BJ (cell line): ENCODE data around the gene RAB43. TPM values are rescaled to one million over a fixed set of nuclear protein-coding genes. Genes with fewer than 3 reads are reported as not detected.
"Not testable (repeated sequence)": the region's sequence is repeated elsewhere in the genome, so short reads cannot be mapped to it uniquely, and the experiment has no call there.

Source experiments
- CTCF ChIA-PET: fragments of 350-600 bp; formaldehyde crosslinking; extraction: SDS; loops from one replicate; lab custom pipeline; 2021; ENCODE audit warnings: antibody characterized with exemption, inconsistent platforms; lab: Yijun Ruan, JAX
- POLR2A ChIA-PET: fragments of 300-600 bp; sonication (Branson Sonifier 250); formaldehyde crosslinking; extraction: SDS; loops from one replicate; lab custom pipeline; 2021; ENCODE audit warnings: antibody characterized with exemption; lab: Charles Lee
- DNase-seq: peaks from one replicate; pipeline ENCODE4 v3.0.0-alpha.2; 2011; ENCODE audit warnings: low read depth
- H3K27me3 ChIP-seq: 2 replicates; pipeline ENCODE4 v1.6.0; 2011; ENCODE audit warnings: low read length; ENCODE audit not compliant: control insufficient read depth, insufficient read depth
- H3K36me3 ChIP-seq: 2 replicates; pipeline ENCODE4 v1.5.1; 2011; ENCODE audit warnings: low read length; ENCODE audit not compliant: control insufficient read depth, insufficient read depth
- H3K4me3 ChIP-seq: 2 replicates; pipeline ENCODE4 v1.5.1; 2011; ENCODE audit warnings: low read depth, mild to moderate bottlenecking, control low read depth, low read length
- polyA plus RNA-seq: library from polyadenylated mRNA; depleted of rRNA; stranded (reverse); fragments of >200 nt; gene quantifications from 2 replicates; pipeline ENCODE4 v1.2.3, GENCODE V29; 2011
- TF ChIP-seq, protein P1 (sequence below): IDR thresholded peaks from 2 replicates; pipeline ENCODE4 v1.5.1; 2011; ENCODE audit warnings: low read depth, mild to moderate bottlenecking, control low read depth, inconsistent platforms, low read length, moderate library complexity; ENCODE audit not compliant: insufficient read depth

RAB43 gene
- polyA plus RNA-seq, 1 experiment, result 16.1 TPM

DNA sequence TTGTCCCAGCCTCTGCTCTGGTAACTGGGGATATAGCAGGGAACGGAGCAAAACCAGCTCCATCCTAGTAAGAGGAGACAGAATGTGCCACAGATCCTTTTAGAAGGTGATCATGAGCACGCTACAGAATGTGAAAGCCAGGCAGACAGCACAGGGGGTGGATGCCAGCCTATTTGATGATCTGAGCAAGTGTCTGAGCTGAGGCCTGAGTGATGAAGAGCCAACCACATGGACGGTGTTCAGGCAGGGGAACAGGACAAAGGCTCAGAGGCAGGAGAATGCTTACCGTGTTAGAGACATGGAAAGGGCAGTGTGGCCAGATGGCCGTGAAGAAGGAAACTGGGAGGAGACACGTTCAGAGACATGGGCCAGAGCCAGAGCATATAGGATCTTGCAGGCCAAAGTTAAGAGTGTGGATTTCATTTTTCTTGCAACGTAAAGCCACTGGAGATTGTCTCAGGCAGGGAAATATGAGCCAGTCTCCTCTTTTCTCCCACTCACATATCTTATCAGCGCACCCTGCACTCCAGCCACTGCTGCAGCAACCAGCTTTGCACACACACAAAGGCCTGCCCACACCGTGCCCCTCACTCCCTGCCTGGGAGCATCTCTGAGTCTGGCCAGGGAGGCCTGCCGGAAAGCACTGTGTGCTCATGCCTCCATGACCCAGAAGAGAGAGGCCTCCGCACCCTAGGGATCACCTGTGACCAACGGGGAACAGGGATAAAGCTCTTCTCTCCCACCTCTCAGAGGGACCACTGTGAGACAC lies 20.1 kb downstream of the RAB43 start:
- TF ChIP-seq, protein P1, sequence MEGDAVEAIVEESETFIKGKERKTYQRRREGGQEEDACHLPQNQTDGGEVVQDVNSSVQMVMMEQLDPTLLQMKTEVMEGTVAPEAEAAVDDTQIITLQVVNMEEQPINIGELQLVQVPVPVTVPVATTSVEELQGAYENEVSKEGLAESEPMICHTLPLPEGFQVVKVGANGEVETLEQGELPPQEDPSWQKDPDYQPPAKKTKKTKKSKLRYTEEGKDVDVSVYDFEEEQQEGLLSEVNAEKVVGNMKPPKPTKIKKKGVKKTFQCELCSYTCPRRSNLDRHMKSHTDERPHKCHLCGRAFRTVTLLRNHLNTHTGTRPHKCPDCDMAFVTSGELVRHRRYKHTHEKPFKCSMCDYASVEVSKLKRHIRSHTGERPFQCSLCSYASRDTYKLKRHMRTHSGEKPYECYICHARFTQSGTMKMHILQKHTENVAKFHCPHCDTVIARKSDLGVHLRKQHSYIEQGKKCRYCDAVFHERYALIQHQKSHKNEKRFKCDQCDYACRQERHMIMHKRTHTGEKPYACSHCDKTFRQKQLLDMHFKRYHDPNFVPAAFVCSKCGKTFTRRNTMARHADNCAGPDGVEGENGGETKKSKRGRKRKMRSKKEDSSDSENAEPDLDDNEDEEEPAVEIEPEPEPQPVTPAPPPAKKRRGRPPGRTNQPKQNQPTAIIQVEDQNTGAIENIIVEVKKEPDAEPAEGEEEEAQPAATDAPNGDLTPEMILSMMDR, result no peak
- Histone ChIP-seq H3K36me3 (peaks cover 7% of the 10 kb centered on the region; the same call in 1 of the 2 replicates), H3K27me3 (no peaks in the 10 kb centered on the region), H3K4me3 (no peak overlapping the region)
- POLR2A ChIA-PET, result no interaction called here
- no peak for DNase-seq
- CTCF ChIA-PET, result interaction anchor here (2.0 kb wide), 1 partner anchor 144 kb away, joined by 7 read pairs; no protein-coding TSS in a partner anchor

DNA sequence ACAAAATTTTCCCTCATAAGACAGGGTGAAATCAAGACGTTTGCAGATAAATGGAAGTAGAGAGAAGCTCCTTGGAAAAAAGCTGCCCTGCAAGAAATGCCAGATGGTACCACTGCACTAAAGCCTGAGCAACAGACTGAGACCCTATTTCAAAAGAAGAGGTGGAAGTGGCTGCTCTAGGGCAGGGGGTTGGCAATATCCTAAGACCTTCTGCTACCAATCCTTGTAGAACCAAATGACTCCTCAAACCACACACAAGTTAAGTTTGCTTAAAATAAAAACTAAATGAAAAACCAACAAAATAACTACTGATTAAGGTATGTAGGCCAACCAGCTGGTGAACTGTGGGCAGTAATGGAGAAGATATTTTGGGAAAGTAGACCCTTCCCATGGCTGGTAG lies 21.3 kb downstream of the RAB43 start:
- no peak for DNase-seq
- H3K27me3 ChIP-seq, result no peaks in the 10 kb centered on the region
- POLR2A ChIA-PET, result no interaction called here
- CTCF ChIA-PET, result interaction anchor here (0.6 to 2.0 kb wide), 5 partner anchors 8 to 146 kb away, joined by 3 to 7 read pairs (median 4); no protein-coding TSS in a partner anchor
- peaks cover 6% of the 10 kb centered on the region for H3K36me3 ChIP-seq
- H3K4me3 ChIP-seq, result no peak overlapping the region
- TF ChIP-seq, protein P1, result no peak

DNA sequence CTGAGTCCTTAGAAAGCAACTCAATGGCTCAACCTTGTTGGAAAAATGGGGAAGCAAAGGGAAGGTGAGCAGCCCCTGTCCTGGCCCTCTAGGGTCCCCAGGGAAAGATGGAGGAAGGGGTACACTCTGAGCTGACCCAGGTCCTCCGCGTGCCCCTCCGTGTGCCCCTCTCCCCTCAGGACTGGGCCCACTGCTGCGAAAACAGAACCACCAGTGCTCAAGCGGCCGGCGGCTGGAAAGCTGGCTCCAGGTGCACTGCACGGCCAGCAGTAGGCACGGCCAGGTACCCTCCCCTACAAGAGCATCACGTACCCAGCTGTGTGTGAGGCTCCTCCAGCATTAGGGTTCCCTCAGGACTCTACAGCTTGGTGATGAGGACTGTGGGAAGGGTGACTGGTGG lies 26.3 kb downstream of the RAB43 start:
- no peak for DNase-seq
- no peak overlapping the region for H3K4me3 ChIP-seq
- no peaks in the 10 kb centered on the region for H3K27me3 ChIP-seq
- TF ChIP-seq, protein P1, result no peak
- ChIA-PET POLR2A (no interaction called here), CTCF (interaction anchor here (0.8 to 1.0 kb wide), 2 partner anchors 10 to 151 kb away, joined by 3 read pairs; no protein-coding TSS in a partner anchor)
- H3K36me3 ChIP-seq, result peaks cover 9% of the 10 kb centered on the region

DNA sequence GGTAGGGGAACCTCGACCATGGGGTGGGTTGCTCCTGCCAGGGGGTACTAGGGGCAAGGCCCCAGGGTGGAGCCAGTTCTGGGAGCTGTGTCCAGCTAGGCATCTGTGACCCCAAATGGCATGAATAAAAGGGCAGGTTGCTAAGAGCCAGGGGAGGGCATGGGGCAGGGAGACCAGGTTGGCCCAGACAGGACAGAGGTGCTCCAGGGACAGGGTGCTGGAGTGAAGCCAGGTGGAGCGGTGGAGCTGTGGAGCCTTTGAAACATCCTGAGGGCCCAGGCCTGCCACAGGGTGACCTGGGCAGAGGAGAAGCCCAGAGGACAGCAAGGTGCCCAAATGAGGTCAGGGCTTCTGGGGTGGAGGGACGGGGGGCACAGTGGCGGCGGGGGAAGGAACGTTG lies 33.3 kb downstream of the RAB43 start:
- POLR2A ChIA-PET, CTCF ChIA-PET: not testable (repeated sequence)

DNA sequence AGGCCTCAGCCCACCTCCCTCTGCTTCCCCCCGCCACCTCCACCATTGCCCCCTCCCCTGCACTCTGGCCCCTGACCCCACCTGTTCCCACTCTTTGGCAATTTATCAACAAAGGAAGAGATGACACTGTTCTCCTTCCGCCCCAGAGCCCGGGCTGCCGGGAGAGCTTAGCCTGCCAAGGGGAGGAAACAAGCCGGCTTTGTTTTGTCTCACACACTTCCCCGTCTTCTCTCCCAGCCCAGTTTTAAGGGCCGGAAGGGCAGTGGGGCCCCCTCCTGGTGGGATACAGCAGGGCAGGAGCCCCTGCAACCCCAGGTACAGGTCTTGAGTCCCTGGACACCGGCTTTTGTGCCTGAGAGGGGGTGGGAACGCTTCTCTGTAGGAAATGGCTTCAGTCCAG lies 33.7 kb downstream of the RAB43 start:
- DNase-seq, POLR2A ChIA-PET, H3K36me3 ChIP-seq, H3K27me3 ChIP-seq, H3K4me3 ChIP-seq, CTCF ChIA-PET: not testable (repeated sequence)

More for the DNA sequence above, 33.3 kb downstream of the RAB43 start:
- not testable (repeated sequence) for DNase-seq, H3K27me3 ChIP-seq, H3K36me3 ChIP-seq, H3K4me3 ChIP-seq

DNA sequence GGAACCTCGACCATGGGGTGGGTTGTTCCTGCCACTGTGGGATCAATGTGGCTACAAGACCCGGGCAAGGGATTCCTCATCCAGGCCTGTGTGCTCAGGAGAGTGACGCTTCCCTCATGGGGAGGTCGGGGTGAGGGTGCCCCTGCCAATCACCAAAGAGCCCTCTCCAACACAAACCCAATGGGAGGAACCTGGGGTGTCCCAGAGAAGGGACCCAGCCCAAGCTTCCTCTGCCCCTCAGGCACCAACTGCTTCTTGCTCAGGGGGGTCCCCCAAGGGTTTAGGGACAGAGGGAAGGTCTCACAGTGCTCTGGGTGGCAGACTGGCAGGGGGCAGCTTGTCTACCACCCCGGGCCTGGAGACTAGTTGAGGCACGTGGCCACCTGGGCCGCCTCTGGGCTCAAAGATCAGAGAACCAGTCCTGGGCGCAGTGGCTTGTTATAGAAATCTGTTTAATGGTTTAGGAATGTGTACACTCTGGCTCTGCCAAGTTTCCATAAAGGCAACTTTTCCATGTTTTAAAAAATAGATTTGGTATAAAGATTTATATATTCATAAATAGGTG lies 34.4 kb downstream of the RAB43 start:
- Histone ChIP-seq H3K4me3 (no peak overlapping the region), H3K36me3 (no peaks in the 10 kb centered on the region), H3K27me3 (no peaks in the 10 kb centered on the region)
- CTCF ChIA-PET, result interaction anchor here (0.8 kb wide), 1 partner anchor 18 kb away, joined by 3 read pairs; no protein-coding TSS in a partner anchor
- POLR2A ChIA-PET, result no interaction called here
- DNase-seq, result no peak
- TF ChIP-seq, protein P1, result no peak
